ENCODE measurements around the gene CYP21A2. TPM values are rescaled to one million over a fixed set of nuclear protein-coding genes. Genes with fewer than 3 reads are reported as not detected.

The CYP21A2 gene
- polyA plus RNA-seq, 1 donor (not counting 4 experiments of a cell fraction or from before 2014, with no cell fraction given), result 0.04 TPM

GRCh38 chr6:32074996-32075532 lies 36.8 kb downstream of the CYP21A2 start:
- no peaks in the 10 kb centered on the region for H3K9me3 ChIP-seq (ENCODE audit: control insufficient read depth, low read depth, low read length)
- H3K27me3 ChIP-seq (ENCODE audit: control insufficient read depth, extremely low read depth, insufficient read depth, low read length), result no peaks in the 10 kb centered on the region
- dilution Hi-C loops (cut with MboI; ENCODE audit: extremely low pct_ligation_motif_present, low sequenced_read_pairs), result no loop called here
- H3K36me3 ChIP-seq (ENCODE audit: control insufficient read depth in 2 of 2, extremely low read depth in 1 of 2, insufficient read depth in 2 of 2, low read length in 2 of 2), result no peaks in the 10 kb centered on the region
- H3K4me3 ChIP-seq (ENCODE audit: control insufficient read depth in 2 of 3, extremely low read depth in 1 of 3, insufficient read depth in 2 of 3, low read depth in 1 of 3, low read length in 3 of 3), result no peak overlapping the region
- H3K4me2 ChIP-seq (ENCODE audit: control insufficient read depth, extremely low read depth, insufficient read depth, low read depth, low read length), result no peak overlapping the region
- no peaks in the 10 kb centered on the region for H4K20me1 ChIP-seq (ENCODE audit: control insufficient read depth, extremely low read depth, insufficient read depth, low read length)
- H3K27ac ChIP-seq (ENCODE audit: control insufficient read depth, insufficient read depth, low read length), result no peak overlapping the region
- no peaks in the 10 kb centered on the region for H3K79me2 ChIP-seq (ENCODE audit: control insufficient read depth, insufficient read depth, low read length)
- FAIRE-seq (no peak), DNase-seq (ENCODE audit: low read depth, low spot score) (no peak)
- peaks cover 11% of the 10 kb centered on the region for H3K4me1 ChIP-seq (ENCODE audit: control insufficient read depth, extremely low read depth, insufficient read depth, low read length)
- H3K9me1 ChIP-seq (ENCODE audit: control insufficient read depth, extremely low read depth, insufficient read depth, low read length), result no peaks in the 10 kb centered on the region
- H3K9ac ChIP-seq (ENCODE audit: control insufficient read depth, extremely low read depth, insufficient read depth, low read length), result no peak overlapping the region
- no peak overlapping the region for H2AFZ ChIP-seq (ENCODE audit: control insufficient read depth, low read length)
- no peak for TF ChIP-seq EZH2 (IDR thresholded peaks at IDR 0.05; ENCODE audit: low read length)
- TF ChIP-seq, protein P1, sequence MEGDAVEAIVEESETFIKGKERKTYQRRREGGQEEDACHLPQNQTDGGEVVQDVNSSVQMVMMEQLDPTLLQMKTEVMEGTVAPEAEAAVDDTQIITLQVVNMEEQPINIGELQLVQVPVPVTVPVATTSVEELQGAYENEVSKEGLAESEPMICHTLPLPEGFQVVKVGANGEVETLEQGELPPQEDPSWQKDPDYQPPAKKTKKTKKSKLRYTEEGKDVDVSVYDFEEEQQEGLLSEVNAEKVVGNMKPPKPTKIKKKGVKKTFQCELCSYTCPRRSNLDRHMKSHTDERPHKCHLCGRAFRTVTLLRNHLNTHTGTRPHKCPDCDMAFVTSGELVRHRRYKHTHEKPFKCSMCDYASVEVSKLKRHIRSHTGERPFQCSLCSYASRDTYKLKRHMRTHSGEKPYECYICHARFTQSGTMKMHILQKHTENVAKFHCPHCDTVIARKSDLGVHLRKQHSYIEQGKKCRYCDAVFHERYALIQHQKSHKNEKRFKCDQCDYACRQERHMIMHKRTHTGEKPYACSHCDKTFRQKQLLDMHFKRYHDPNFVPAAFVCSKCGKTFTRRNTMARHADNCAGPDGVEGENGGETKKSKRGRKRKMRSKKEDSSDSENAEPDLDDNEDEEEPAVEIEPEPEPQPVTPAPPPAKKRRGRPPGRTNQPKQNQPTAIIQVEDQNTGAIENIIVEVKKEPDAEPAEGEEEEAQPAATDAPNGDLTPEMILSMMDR (optimal IDR thresholded peaks at IDR 0.05 in 1 of 3, IDR thresholded peaks at IDR 0.05 in 1 of 3, conservative IDR thresholded peaks at IDR 0.05 in 1 of 3; ENCODE audit: extremely low read depth in 1 of 3, insufficient read depth in 2 of 3, low read length in 3 of 3), result no peak

DNA sequence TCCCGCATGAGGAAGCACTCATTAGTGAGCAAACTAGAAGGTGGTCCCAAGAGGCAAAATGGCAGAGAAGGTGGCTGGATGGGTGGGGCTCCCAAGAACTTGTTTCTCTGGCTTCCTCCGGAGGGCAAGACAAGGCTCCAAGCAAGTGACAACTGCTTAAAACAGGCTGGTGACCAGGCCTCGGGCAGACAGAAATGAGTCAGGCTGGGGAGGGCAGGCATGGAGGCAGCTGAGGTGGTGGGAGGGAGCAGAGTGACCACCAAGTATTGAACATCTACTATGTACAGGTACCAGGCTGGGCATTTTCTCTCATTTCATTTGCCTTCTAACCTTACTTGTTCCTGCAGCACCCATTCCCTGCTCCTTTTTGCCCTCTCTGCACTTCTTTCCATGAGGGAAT lies 37.6 kb downstream of the CYP21A2 start:
- H3K27ac ChIP-seq (ENCODE audit: control insufficient read depth, insufficient read depth, low read length), result no peak overlapping the region

More for the DNA sequence above, 37.6 kb downstream of the CYP21A2 start:
- H3K79me2 ChIP-seq (ENCODE audit: control insufficient read depth, insufficient read depth, low read length), result no peaks in the 10 kb centered on the region
- FAIRE-seq (no peak), DNase-seq (ENCODE audit: low read depth, low spot score) (no peak)
- H3K36me3 ChIP-seq (ENCODE audit: control insufficient read depth in 2 of 2, extremely low read depth in 1 of 2, insufficient read depth in 2 of 2, low read length in 2 of 2), result no peaks in the 10 kb centered on the region
- no peak overlapping the region for H3K4me3 ChIP-seq (ENCODE audit: control insufficient read depth in 2 of 3, extremely low read depth in 1 of 3, insufficient read depth in 2 of 3, low read depth in 1 of 3, low read length in 3 of 3)
- dilution Hi-C loops (cut with MboI; ENCODE audit: extremely low pct_ligation_motif_present, low sequenced_read_pairs), result no loop called here
- H3K4me1 ChIP-seq (ENCODE audit: control insufficient read depth, extremely low read depth, insufficient read depth, low read length), result peaks cover 12% of the 10 kb centered on the region
- no peak for TF ChIP-seq EZH2 (IDR thresholded peaks at IDR 0.05; ENCODE audit: low read length)
- TF ChIP-seq, protein P1 (optimal IDR thresholded peaks at IDR 0.05 in 1 of 3, IDR thresholded peaks at IDR 0.05 in 1 of 3, conservative IDR thresholded peaks at IDR 0.05 in 1 of 3; ENCODE audit: extremely low read depth in 1 of 3, insufficient read depth in 2 of 3, low read length in 3 of 3), result no peak
- H2AFZ ChIP-seq (ENCODE audit: control insufficient read depth, low read length), result no peak overlapping the region
- H4K20me1 ChIP-seq (ENCODE audit: control insufficient read depth, extremely low read depth, insufficient read depth, low read length), result no peaks in the 10 kb centered on the region
- peaks cover under 1% of the 10 kb centered on the region for H3K27me3 ChIP-seq (ENCODE audit: control insufficient read depth, extremely low read depth, insufficient read depth, low read length)
- no peaks in the 10 kb centered on the region for H3K9me1 ChIP-seq (ENCODE audit: control insufficient read depth, extremely low read depth, insufficient read depth, low read length)
- H3K9me3 ChIP-seq (ENCODE audit: control insufficient read depth, low read depth, low read length), result no peaks in the 10 kb centered on the region
- no peak overlapping the region for H3K4me2 ChIP-seq (ENCODE audit: control insufficient read depth, extremely low read depth, insufficient read depth, low read depth, low read length)
- H3K9ac ChIP-seq (ENCODE audit: control insufficient read depth, extremely low read depth, insufficient read depth, low read length), result no peak overlapping the region
